HG03442 (cell line): Measurements from ENCODE around the gene TRIM13.
"Not testable (repeated sequence)": the region's sequence is repeated elsewhere in the genome, so short reads cannot be mapped to it uniquely, and the experiment has no call there.

Experiments used
- ATAC-seq: cut with Tn5 transposase; IDR thresholded peaks from one replicate; pipeline ENCODE4 v1.9.1; 2021; ENCODE audit warnings: mild to moderate bottlenecking, moderate library complexity; ENCODE audit not compliant: unreplicated experiment

Gene TRIM13

DNA sequence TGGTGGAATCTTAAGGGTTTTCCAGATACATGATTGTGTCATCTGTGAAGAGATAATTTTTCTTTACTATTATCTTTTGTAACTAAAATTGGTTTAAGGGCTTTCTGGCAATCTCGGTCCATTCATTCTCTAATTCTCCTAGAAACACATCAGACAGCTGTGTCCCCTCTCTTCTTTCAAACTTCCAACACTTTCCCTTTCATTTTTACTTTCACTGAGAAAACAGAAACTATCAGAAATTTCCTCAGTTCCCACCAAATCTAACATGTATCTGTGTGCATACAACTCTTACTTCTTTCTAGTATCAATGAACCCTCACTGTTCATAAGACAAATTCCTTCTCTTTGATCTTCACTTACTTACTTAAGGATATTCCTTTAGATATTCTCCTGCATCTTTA is 58.6 kb downstream of the TRIM13 start:
- ATAC-seq: no peak

DNA sequence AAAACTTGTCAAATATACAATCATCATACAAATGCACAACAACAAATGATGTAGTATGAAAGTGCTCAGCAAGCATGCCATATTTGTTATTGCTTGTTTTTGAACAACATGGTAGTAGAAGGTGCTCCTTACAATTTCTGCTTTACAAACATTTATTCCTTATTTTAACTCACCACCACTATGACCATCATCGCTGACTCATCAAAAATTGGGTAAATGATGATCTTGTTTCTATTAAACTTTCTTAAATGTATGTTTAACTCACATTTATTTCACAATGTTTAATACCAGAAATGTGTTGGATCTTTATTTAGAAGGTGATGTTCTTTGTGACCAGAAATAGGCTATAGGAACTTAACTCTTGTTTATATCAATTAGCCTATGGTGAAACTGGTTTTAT is 63.9 kb downstream of the TRIM13 start:
- ATAC-seq: no peak

DNA sequence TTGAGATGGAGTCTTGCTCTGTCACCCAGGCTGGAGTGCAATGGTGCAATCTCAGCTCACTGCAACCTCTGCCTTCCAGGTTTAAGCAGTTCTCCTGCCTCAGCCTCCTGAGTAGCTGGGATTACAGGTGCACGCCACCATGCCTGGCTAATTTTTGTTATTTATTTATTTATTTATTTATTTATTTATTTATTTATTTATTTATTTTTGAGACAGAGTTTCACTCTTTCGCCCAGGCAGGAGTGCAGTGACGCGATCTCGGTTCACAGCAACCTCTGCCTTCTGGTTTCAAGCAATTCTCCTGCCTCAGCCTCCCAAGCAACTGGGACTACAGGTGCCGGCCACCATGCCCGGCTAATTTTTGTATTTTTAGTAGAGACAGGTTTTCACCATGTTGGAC is 65.5 kb downstream of the TRIM13 start:
- not testable (repeated sequence) for ATAC-seq

- no peak for ATAC-seq
Observed at GRCh38 chr13:50065712-50066111, 68.9 kb downstream of the TRIM13 start.
